IPS DF 4.7 (cell line): ENCODE data around the gene VASN.

ENCODE experiments used
- DNase-seq: peaks from one replicate; pipeline ENCODE4 v3.0.0-alpha.2; 2013; ENCODE audit warnings: low spot score; ENCODE audit errors: extremely low read depth

The VASN gene

GRCh38 chr16:4401094-4401501 lies 29.4 kb downstream of the VASN start:
- no peak for DNase-seq

- no peak for DNase-seq
Observed at GRCh38 chr16:4401510-4401909, 29.9 kb downstream of the VASN start.

DNA sequence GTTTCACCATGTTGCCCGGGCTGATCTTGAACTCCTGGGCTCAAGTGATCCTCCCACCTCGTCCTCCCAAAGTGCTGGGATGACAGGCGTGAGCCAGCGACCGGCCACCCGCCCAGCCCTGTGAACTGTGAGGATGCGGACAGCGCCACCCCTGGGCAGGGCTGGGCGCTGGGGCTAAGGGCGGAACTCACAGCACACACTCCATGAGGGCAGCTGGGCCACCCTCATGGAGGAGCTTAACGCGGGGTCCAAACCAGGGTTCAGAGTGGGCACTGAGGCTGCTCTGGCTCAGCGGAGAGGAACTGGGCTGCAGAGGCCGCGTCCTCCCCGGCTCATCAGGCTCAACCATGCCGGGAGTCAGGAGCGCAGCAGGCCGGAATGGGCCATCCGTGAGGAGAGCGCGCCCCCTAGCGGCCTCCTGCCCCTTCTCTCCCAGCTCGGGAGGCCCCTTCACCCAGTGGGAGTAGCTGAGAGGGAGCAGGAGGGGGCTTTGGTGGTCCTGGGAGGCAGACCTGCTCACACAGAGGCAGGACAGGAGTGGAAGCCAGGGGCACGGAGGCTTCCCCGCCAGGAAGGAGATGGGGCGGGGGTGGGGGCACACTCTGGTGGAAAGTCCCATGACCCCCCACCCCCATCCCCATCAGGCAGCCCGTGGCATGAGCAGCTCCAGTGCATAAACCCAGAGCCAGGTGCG lies 30.9 kb downstream of the VASN start:
- no peak for DNase-seq

GRCh38 chr16:4403133-4403949 lies 31.7 kb downstream of the VASN start:
- no peak for DNase-seq

GRCh38 chr16:4404247-4404966 lies 32.8 kb downstream of the VASN start:
- no peak for DNase-seq

GRCh38 chr16:4404967-4405696 lies 33.5 kb downstream of the VASN start:
- no peak for DNase-seq

DNA sequence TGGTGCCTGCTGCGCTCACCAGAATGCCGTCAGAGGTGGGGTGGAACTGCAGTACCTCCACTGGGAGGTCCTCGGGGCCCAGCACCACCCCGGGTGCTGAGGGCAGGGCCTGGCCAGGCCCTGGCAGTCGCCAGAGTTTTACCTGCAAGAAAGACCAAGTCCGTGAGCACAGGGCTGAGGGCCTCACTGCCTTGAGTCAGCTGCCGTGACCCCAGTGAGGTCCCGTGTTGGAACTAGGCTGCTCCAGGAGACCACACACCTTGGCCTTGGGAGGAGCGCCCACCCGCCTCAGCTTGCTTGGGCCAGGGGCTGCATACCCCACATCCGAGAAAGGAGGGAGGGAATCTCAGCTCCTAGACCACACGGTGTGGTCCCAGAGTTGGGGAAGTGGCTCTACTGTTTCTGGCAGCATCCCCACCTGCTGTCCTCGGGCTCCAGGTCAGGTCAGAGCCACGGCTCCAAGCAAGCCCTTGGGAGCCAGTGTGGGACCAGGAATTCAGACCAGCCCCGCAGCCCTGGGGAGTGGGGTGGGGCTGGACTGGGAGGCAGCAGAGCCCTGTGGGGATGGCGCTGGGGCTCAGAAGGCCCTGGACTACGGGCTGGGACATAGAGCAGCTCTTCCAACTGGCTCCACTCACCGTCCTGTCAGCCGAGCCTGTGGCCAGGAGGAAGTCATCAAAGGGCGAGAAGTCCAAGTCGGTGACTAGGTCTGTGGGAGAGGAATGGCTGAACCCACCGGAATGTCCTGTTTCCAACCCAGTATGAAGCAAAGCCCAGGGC lies 36.1 kb downstream of the VASN start:
- DNase-seq = no peak

GRCh38 chr16:4408323-4408690 lies 36.7 kb downstream of the VASN start:
- DNase-seq = no peak

DNA sequence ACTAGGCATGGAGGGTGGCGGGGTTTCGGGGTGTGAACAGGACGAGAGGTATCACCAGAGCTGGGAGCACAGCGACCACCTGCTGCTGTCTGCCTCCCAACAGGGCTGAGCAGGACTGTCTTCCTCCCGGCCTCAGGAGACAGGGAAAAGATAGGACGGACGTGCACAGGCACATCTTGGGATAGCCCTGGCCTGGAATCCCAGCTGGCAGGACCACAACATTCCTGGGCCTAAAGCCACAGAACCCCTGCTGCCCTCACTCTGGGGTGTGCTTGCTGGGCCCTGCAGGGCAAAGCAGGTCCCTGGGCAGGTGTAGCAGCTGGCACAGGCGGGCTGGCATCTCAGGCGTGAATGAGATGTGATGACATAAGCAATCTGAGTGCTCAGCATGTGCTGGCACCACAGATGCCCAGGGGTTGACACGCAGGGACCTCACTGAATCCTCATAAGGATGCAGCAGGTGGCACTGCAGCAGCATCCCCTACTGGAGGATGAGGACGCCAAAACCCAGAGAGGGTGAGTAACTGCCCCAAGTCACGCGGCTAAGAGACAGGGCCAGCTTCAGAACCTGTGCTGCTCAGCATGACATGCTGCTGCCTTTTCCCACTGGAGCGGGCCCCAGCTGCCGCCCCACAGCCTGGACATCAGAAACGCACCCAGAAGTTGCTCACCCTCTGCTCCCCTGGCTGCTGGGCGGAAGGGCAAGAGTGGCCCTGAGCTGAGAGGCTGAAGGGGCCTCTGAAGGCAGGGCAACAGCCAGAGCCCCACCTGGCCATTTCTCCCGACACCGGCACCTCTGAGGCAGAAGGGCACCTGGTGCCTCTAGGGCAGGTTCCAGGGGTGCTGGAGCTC lies 37.7 kb downstream of the VASN start:
- DNase-seq = no peak

DNA sequence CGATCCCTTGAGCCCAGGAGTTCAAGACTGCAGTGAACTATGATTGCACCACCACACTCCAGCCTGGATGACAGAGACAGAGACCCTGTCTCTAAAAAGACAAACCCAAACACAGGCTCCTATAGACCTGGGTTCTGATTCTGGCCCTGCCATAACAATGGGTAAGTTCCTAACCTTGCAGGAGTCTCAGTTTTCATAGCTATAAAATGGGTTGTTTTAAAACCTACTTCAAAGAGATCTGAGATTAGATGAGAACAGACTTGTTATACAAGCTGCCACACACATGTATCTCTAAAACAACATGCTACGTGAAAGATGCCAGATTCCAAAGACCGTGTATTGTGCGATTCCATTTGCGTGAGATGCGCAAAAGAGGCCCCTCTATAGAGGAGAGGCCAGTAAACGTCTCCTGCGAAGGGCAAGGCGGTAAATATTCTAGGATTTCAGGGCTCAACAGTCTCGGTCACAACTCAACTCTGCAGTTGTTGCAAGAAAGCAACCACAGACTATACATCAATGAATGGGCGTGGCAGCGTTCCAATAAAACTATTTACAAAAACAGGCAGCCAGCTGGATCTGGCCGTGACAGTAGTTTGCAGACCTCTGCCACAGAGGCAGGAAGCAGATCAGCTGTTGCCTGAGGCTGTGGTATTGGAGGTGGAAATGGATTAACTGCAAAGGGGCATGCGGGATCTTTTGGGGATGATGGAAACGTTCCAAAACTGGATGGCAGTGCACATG lies 38.9 kb downstream of the VASN start:
- DNase-seq = no peak

- no peak for DNase-seq
Observed at GRCh38 chr16:4411684-4412083, 40.0 kb downstream of the VASN start.

DNA sequence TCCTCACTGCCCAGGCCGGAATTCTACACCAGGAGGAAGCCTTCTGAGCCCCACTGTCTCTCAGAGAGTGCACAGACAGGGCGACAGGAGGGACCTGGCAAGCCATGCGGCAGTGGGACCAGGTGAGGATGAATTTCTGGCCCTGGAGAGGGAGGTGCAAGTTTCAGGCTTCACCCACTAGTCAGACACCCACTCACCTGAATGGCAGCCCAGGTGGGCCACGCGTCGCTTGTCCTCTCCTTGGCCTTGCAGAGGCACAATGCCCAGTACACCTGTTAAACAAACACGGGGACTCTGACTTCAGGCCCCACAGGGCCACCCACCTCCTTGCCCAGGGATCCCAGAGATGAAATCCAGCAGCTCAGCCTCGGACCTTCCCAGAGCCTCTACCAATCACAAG lies 40.5 kb downstream of the VASN start:
- DNase-seq = no peak

GRCh38 chr16:4412854-4413253 lies 41.2 kb downstream of the VASN start:
- no peak for DNase-seq

- DNase-seq = no peak
Observed at GRCh38 chr16:4414187-4414917, 42.7 kb downstream of the VASN start.

- no peak for DNase-seq
Observed at GRCh38 chr16:4415538-4416199, 44.0 kb downstream of the VASN start.

DNA sequence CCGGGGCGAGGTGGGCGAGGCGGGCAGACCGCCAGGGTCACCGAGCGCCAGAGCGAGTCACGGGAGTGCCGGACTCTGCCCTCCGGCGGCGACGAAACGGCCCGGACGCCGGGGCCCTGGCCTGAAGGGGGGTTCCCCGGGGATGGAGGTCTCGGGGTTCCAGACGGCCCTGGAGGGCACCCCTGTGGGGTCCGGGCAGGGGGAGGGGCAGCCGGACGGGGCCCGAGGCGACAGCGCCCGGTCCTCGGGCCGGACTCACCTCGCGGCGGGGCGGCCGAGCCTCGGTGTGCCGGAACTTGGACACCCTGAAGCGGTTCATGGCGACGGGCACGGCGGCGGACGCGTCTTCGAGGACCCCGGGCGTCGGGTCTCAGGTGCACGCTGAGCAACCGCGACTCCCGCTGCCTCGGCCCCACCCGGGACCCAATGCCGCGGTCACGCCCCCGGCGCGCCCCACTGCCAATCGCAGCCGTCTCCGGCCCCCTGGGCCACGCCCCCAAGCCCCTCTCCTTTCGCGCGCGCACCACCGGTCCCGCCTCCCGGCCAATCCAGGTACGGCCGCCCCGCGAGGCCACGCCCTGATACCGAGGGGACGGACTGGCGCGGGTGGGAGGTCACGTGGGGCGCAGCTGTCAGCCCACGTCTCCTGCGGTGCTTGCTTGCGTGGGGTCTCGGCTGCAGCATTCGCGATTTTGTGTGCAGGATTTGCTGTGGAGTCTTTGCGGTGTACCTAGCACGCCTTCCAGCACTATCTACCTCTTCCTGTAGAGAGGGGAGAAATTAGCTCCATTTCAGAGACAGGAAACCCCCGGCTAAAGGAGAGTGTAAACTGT lies 44.8 kb downstream of the VASN start, which contains the start of gene CORO7:
Gene CORO7 (minus strand): TSS at position 397 of the 833 bp plus-strand sequence. CDS start 78 bp downstream, at position 319.
- no peak for DNase-seq

- DNase-seq = no peak
Observed at GRCh38 chr16:4419402-4419959, 47.8 kb downstream of the VASN start.
